UCSD-AML1 (cell line): Measurements from ENCODE around the gene RPS16.

Experiments used
- DNase-seq: peaks from one replicate; lab custom pipeline; 2025; ENCODE audit not compliant: unreplicated experiment; lab: John Stamatoyannopoulos, UW

RPS16 gene

DNA sequence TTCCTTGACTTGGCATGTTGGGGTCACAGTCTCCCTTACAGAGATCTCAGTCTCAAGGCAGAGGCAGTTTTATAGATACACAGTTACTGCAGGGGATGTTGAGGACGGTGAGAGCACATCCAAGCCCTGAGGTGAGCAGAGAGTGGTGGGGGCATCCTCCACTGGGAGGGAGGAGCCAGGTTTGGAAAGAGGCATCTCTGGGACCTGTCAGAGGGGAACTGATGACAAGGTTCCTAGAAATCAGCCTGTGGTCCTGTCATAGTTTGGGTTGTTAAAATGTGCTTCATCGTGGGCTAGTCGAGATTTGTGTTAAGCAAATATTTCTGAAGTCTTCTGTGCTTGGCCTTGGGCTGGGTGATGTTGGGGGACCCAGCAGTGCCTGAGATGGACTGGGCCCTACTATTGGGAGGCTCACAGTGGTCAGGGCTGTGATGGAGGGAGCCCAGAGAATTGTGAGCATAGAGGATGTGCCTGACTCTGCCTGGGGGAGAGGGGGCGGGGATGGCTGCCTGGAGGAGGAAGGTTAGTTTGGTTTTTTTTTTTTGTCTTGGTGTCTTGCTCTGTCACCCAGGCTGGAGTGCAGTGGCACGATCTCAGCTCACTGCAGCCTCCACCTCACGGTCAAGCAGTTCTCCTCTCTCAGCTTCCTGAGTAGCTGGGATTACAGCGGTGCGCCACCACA is 13.5 kb upstream of the RPS16 start:
- DNase-seq = no peak

DNA sequence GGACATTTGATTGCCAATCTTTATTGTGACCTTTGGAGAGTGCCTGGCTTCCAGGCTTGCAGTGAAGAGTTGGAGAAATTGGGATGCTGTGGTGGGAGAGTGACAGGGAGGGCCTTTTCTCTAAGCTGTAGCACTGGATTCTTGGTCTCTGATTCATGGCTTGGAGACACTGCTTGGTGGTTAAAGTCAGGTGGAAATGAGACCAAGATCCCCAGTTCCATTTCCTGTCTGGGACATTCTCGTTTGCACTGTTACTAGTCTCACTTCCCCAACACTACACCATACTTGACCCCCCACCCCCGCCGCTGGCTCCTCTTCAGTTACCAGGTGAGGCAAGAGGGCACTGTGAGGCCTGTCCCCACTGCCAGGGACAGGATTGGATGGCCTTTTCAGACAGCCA is 12.5 kb upstream of the RPS16 start:
- DNase-seq = no peak

DNA sequence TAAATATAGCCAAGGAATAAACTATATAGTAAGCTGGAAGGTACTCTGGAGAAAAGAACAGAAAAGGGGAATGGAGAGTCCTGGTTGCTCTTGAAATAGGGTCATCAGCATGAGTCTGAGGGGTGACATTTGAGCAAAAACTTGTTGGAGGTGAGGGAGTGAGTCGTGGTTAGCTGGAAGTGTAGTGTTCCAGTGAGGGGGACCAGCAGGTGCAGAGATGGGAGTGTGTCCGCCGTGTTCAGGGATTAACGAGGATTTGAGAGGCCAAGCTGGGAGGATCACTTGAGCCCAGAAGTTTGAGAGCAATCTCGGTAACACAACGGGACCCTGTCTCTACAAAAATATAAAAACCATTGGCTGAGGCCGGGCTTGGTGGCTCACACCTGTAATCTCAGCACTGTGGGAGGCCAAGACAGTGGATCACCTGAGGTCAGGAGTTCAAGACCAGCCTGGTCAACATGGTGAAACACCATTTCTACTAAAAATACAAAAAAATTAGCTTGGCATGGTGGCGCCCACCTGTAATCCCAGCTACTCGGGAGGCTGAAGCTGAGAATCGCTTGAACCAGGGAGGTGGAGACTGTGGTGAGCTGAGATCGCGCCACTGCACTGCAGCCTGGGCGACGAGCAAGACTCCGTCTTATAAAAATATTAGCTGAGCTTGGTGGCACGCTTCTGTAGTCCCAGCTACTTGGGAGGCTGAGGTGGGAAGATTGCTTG is 10.8 kb upstream of the RPS16 start:
- DNase-seq = no peak

DNA sequence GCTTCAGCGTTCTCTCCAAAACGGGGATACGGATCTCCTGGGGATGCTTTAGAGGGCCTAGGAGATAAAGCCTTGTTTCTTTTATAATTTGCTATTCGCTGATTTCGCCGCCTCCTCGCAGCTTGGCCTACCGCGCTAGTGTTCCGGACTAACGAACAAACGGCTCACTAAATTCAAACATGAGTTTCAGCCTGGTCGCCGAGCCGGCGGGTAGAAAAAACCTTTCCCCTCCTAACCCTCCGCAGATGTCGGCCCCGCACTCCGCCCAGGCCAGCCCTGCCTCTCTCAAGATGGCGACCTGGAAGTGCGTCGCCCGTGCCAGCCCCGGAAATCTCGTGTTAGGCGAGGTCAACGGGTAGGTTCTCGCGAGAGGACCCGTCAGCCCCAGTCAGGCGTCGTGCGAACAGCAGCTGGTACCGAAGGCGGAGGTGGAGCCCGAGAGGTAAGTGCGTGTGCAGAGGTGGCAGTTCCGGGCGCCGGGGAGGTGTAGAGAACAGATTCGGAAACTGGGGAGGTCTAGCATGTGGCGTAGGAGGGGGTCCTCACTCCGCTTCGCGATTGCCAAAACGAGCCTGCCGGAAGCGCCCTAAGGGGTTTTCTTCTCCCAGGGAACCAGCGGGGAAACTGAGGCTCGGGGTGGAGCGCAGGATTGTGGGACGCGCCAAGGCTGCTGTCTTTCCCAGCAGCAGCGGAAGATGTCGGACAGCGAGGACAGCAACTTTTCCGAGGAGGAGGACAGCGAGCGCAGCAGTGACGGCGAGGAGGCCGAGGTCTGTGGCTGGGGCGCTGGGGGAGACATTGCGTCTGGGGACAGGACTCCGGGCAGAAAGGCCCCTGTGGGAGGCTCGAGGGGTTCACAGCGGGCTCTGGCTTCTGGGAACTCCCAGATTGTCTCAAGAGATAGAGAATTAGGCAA is 9.7 kb upstream of the RPS16 start, which contains the start of gene SUPT5H:
TSS of gene SUPT5H (plus strand) at position 387 of the 916 bp plus-strand sequence. CDS start at position 696, 309 bp downstream.
- peak; percentile 95 for DNase-seq

DNA sequence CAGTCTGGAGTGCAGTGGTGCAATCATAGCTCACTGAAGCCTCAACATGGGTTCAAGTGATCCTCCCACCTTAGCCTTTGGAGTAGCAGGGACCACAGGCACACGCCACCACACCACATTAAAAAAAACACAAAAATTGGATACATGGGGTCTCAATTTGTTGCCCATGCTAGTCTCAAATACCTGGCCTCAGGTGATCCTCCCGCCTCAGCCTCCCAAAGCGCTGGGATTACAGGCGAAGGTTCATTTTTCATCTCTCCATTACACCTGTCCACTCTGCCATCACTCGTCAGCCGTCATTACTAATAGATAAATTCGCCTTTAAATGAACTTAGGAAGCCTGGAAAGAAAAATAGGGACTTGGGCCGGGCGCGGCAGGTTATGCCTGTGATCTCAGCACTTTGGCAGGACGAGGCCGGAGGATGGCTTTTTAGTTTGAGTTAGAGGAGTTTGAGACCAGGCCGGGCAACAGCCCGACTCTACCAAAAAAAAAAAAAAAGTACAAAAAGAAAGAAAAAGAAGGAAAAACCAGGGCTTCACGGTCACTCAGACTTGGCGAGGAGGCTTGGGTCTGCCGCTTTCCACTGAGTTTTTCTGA is 8.9 kb upstream of the RPS16 start:
- DNase-seq = no peak

DNA sequence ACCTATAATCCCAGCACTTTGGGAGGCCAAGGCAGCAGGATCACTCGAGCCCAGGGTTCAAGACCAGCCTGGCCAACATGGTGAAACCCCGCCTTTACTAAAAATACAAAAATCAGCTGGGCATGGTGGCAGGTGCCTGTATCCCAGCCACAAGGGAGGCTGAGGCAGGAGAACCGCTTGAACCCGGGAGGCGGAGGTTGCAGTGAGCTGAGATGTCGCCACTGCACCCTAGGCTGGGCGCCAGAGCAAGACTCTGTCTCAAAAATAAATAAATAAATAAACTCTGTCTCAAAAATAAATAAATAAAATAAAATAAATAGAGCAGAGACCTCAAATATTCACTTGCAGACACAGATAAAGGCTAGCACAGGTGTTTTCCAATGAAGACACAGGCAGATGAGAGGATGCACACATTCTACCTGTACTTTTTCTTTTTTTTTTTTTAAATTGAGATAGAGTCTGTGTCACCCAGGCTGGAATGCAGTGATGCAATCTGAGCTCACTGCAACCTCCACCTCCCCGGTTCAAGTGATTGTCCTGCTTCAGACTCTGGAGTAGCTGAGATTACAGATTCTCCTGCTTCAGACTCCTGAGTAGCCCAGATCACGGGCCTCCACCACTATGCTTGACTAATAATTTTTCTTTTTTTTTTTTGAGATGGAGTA is 2.7 kb upstream of the RPS16 start:
- DNase-seq = no peak

DNA sequence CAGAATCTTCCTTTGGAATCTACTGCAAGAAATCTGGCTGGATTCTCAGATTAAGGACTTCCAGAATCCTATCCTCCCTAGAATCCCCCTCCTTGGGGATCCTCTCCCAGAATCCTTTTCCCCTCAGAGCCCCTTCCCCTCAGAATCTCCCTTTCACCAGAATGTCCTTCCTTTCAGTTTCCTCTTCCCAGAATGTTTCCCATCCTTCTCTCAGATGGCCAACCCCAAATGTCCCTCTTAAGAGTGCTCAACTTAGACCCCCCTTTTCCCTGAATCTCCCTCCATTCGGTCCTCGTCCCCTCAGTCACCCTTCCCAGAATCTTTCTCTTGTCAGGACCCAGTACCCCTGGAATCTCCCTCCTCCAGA is 584 bp upstream of the RPS16 start:
- no peak for DNase-seq

DNA sequence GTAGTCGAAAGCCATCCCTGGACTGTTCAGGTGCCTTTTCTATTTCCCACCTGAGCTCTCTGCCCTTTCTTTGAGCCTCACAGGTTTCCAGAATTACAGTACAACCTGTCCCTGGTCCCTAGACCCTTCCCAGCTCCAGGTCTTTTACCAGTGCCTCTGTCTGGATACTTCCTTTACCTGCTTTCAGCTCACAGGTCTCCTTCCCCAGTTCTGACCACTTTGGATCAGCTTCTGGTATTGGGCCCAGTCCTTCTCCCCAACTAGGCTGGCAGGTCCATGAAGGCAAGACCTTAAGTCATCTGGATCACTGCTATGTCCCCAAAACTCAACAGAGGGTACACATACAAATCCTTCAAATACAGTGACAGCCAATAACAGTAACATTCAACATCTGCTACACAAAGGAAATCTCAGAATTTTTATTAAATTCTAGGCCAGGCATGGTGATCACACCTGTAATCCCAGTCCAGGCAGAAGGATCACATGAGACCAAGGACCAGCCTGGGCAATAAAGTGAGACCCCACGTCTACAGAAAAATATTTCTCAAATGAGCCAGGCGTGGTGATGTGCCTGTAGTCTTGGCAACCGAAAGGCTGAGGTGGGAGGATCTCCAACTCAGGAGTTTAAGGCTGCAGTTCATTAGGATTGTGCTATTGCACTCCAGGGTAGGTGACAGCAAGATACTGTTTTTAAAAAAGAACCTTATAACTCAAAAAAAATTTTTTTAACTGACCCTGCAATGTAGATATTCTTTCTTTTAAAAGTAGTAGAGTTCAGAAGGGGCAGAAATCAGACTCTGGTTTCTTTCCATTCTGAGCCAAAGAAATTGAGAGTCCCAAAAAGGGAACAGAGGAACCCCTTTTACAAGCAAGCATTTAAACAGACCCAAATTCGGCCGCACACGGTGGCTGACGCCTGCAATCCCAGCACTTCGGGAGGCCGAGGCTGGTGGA is 1.3 kb downstream of the RPS16 start:
- DNase-seq = no peak

DNA sequence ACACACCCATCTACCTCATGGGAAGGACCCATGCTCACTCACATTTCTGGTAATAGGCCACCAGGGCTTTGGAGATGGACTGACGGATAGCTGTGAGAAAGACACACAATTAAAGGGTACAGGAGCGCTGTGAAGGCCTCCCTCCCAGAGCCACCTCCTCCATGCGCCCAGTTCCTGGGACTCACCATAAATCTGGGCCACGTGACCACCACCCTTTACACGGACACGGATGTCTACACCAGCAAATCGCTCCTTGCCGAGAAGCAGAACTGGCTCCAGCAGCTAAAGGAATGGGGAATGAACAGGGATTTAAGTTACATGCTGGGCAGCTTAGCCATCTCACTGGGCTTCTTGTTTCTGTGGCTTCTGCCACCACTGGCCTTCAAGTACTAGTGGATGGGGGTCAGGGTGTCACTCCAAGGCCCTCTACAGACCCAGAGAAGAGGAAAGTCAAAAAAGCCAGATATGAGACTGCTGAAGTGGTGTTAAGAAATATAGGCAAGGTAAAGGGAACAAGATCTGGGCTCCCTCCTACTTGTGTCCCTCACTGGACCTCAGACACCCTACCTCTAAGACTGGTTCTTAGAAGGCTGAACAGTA is 2.2 kb downstream of the RPS16 start:
- DNase-seq = no peak

DNA sequence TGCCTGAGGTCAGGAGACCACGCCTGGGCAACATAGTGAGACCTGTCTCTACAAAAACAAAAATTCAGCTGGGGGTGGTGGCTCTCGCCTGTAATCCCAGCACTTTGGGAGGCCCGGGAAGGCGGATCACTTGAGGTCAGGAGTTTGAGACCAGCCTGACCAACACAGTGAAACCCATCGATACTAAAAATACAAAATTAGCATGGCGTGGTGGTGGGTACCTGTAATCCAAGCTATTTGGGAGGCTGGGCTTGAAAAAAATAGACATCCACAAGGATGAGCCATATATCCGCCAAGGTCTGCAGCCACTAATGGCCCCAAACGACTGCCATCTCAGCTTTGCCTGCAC is 3.1 kb downstream of the RPS16 start:
- DNase-seq = no peak

DNA sequence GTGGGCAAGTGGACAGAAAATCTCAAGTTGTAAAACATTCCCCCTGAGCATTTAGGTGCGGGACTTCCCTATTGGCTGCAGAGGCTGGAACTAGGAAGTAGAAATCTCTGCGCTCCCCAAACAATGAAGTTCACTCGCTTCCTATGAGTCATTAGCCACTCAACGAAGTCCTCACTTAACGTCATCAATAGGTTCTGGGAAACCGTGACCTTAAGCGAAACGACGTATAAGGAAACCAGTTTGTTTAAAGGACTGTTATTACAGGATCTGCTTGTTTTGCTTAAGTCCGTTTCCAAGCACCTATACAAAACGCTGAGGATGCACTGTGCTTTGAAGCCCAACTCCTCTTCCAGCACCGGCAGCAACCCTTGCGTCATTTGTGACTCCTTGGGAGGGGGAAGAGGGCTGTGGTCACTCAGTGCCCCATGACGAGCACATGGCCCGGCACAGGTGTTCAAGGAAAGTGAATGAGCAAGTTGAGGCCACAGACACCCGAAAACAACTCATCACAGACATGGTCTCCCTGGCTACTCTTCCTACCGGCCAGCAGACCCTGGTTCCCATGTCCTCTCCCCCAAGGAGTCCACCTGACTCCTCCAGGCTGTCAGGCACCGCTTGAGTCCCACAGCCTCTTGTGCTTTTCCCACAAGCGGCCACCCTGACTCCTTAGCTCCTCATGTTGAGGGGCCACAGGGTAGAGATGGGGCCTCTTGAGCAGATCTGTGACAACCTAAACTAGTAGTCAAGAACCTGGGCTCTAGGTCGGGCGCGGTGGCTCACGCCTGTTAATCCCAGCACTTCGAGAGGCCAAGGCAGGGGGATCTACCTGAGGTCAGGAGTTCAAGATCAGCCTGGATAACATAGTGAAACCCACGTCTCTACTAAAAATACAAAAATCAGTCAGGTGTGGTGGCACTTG is 4.8 kb downstream of the RPS16 start:
- DNase-seq = peak; percentile 45

DNA sequence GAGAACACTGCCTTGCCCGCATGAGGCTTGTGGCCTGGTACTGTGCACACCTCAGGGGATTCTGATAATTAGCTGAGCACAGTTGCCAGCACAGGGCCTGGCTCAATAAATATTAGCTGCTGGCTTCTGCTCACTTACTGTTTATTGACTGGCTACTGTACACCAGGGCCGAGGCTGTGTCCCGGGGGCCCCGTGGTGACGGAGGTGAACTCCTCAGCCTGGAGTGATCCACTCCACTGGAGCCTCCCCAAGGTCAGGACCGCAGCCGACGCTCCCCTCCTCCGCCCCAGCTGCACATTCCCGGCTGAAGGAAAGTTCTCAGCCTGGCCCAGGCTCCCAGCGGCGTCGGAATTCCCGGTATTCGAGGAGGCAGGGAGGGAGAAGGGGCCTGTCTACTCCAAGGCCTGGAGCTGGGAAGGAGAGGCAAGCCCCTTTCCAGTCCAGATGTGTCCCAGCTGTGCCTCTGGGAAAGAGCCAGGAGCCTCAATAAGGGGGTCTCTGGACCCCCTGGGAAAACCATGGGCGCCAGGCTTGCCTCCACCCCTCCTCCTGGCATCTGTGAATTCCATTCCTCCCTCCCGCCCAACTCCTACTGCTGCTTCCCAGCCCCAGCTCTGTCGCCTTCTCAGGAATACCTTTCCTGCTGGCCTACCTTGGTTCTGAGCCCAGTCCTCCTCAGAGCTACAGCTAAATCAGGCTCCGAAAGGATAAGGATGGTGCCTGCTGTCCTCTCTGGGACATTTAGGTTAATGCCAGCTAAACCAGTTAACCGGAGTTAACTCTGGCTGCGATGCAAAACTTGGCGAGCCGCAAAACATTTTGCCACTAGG is 7.3 kb downstream of the RPS16 start:
- no peak for DNase-seq

DNA sequence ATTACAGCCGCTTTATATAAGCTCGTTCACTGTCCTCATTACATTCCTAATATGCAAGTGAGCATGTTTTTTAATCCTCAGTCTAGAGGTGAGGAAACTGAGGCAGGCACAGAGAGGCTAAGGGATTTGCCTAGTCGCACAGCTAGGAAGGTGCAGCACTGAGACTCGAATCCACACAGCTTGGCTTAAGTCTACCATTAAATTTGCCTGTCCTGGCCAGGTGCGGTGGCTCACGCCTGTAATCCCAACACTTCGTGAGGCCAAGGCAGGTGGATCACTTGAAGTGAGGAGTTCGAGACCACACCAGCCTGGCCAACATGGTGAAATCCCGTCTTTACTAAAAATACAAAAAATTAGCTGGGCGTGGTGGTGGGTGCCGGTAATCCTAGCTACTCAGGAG is 8.0 kb downstream of the RPS16 start:
- DNase-seq = no peak

DNA sequence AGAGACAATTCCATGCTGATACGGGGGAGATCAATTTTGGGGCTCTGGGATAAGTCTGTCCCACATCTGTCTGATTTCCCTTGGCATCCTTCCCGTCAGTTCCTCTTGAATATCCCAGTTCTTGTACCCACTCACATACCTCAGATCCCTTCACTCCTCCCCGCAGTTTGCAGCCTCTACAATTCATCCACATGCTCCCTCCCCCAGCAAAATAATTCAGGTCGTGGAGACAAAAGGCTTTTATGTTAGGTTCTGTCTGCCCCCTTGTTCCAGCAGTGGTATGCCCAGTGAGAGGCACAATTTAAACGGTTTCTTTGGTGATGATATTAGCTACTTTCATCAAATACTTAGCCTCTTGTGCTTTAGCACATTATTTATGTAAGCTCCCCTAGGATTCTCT is 9.6 kb downstream of the RPS16 start:
- DNase-seq = no peak

DNA sequence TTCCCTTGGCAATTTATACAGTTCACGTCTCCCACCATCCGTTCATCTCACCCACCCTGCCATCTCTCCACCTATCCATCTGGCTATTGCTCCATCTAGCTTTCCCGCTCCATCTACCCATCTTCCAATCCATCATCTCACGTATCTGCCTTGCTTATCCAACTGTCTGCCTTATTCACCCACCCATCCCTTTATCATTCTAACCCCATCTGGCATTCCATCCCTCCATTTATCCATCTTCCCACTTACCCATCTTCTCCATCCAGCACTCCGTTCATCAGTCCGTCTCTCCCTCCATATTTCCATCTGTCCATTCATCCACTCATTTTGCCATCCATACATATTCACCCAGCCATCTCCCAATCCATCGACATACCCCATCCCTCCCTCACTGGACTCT is 10.0 kb downstream of the RPS16 start:
- no peak for DNase-seq

DNA sequence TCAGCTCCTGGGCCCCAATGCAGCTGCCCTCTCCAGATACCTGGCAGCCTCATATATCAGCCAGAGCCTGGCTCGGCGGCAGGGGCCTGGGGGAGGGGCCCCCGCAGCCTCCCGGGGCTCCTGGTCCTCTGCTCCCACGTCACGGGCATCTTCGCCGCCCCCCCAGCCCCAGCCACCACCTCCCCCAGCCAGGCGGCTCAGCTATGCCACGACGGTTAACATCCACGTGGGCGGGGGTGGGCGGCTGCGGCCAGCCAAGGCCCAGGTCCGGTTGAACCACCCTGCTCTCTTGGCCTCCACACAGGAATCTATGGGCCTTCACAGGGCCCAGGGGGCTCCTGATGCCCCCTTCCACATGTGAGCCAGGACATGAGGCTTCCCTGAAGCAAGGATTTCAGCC is 10.8 kb downstream of the RPS16 start:
- no peak for DNase-seq

DNA sequence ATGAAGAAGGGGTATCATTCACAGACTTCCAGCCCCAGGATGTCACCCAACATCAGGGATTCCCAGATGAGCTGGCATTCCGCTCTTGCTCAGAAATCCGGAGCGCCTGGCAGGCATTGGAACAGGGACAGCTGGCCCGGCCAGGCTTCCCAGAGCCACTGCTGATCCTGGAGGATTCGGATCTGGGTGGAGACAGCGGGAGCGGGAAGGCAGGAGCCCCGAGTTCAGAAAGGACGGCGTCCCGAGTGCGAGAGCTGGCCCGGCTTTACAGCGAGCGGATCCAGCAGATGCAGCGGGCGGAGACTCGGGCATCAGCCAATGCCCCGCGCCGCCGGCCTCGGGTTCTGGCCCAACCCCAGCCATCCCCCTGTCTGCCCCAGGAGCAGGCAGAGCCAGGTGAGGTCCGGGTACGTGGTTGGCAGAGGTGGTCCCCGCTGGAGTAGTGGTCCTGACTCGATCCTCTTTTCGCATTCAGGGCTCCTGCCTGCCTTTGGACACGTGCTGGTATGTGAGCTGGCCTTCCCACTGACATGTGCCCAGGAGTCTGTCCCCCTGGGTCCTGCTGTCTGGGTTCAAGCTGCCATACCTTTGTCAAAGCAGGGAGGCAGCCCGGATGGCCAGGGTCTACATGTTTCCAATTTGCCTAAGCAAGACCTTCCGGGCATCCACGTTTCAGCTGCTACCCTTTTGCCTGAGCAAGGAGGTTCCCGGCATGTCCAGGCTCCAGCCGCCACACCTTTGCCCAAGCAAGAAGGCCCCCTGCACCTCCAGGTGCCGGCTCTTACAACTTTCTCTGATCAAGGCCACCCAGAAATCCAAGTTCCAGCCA is 12.3 kb downstream of the RPS16 start:
- DNase-seq = no peak
